ENCODE results near the gene ESPN.

- TF ChIP-seq CTCF (IDR thresholded peaks at IDR 0.05) (no peak), POLR2A (IDR thresholded peaks at IDR 0.05) (no peak)
Measured at GRCh38 chr1:6460301-6461050, 35.9 kb downstream of the ESPN start.

All from esophagus squamous epithelium (tissue), 4 donors.